Endodermal cell (in vitro differentiated cells): ENCODE results near the gene BAIAP2. TPM values are rescaled to one million over a fixed set of nuclear protein-coding genes. Genes with fewer than 3 reads are reported as not detected.

ENCODE experiments used
- DNase-seq: peaks from one replicate; pipeline ENCODE4 v3.0.0-alpha.2; 2017
- H3K27ac ChIP-seq: 2 replicates; pipeline ENCODE4 v1.5.1; 2013; ENCODE audit warnings: mild to moderate bottlenecking, low read depth, low read length, moderate library complexity
- H3K27me3 ChIP-seq: 2 replicates; pipeline ENCODE4 v1.6.1; 2013; ENCODE audit warnings: mild to moderate bottlenecking, low read length, moderate library complexity; ENCODE audit not compliant: insufficient read depth, control insufficient read depth, poor library complexity, severe bottlenecking
- H3K36me3 ChIP-seq: 2 replicates; pipeline ENCODE4 v1.7.0; 2013; ENCODE audit warnings: mild to moderate bottlenecking, low read length, moderate library complexity; ENCODE audit not compliant: control insufficient read depth, insufficient read depth
- H3K4me1 ChIP-seq: one replicate; pipeline ENCODE4 v1.7.0; 2013; ENCODE audit warnings: low read length; ENCODE audit not compliant: control insufficient read depth, insufficient read depth
- H3K4me3 ChIP-seq: 2 replicates; pipeline ENCODE4 v1.5.1; 2013; ENCODE audit warnings: mild to moderate bottlenecking, low read length, moderate library complexity
- H3K9ac ChIP-seq: 2 replicates; pipeline ENCODE4 v1.6.1; 2013; ENCODE audit warnings: mild to moderate bottlenecking, low read length, moderate library complexity; ENCODE audit not compliant: poor library complexity, severe bottlenecking; ENCODE audit errors: extremely low read depth
- H3K9me3 ChIP-seq: 2 replicates; pipeline ENCODE4 v1.6.1; 2013; ENCODE audit warnings: mild to moderate bottlenecking, low read length, moderate library complexity; ENCODE audit not compliant: control insufficient read depth
- H3K27ac Mint-ChIP-seq: 2 replicates; pipeline ENCODE4 v1.8.0; 2020; ENCODE audit warnings: mixed read lengths
- H3K27me3 Mint-ChIP-seq: 2 replicates; pipeline ENCODE4 v1.8.0; 2021; ENCODE audit warnings: mild to moderate bottlenecking, mixed read lengths; ENCODE audit not compliant: insufficient read depth
- H3K36me3 Mint-ChIP-seq: 2 replicates; pipeline ENCODE4 v1.8.0; 2020; ENCODE audit warnings: low read depth, mixed read lengths
- H3K4me1 Mint-ChIP-seq: 2 replicates; pipeline ENCODE4 v1.8.0; 2020; ENCODE audit warnings: mixed read lengths
- H3K4me3 Mint-ChIP-seq: 2 replicates; pipeline ENCODE4 v1.8.0; 2020; ENCODE audit warnings: mild to moderate bottlenecking, moderate library complexity, mixed read lengths
- H3K9me3 Mint-ChIP-seq: 2 replicates; pipeline ENCODE4 v1.8.0; 2020; ENCODE audit warnings: mild to moderate bottlenecking, mixed read lengths
- CTCF ChIP-seq: fragments of 200-600 bp; sonication (generic); conservative IDR thresholded peaks from 2 replicates; pipeline ENCODE4 v1.5.0; 2021; ENCODE audit warnings: antibody characterized with exemption, mild to moderate bottlenecking
- WGBS, 2 experiments: methylation state at CpG; one replicate each; pipeline versions ENCODE4 v1.1.5 to v1.1.7; 2013; ENCODE audit warnings: missing lambda C conversion rate in 2 of 2, mixed read lengths in 1 of 2; ENCODE audit not compliant: insufficient coverage in 1 of 2, insufficient read length in 1 of 2; 5-methylcytosine and 5-hydroxymethylcytosine counted together
- total RNA-seq, 2 donors: library from RNA; stranded (reverse); fragmentation: NEBNext Ultra II Directional in 1 of 2; extraction: Animal tissue kit (Norgen Biotek cat#: 25700) in 1 of 2; gene quantifications; 2 replicates in 1 of 2; 3 replicates in 1 of 2; pipeline ENCODE4 v1.2.1, GENCODE V29; 2021

Gene BAIAP2
- total RNA-seq, 2 donors from 2014 or later: 24.9 to 32.7 TPM

DNA sequence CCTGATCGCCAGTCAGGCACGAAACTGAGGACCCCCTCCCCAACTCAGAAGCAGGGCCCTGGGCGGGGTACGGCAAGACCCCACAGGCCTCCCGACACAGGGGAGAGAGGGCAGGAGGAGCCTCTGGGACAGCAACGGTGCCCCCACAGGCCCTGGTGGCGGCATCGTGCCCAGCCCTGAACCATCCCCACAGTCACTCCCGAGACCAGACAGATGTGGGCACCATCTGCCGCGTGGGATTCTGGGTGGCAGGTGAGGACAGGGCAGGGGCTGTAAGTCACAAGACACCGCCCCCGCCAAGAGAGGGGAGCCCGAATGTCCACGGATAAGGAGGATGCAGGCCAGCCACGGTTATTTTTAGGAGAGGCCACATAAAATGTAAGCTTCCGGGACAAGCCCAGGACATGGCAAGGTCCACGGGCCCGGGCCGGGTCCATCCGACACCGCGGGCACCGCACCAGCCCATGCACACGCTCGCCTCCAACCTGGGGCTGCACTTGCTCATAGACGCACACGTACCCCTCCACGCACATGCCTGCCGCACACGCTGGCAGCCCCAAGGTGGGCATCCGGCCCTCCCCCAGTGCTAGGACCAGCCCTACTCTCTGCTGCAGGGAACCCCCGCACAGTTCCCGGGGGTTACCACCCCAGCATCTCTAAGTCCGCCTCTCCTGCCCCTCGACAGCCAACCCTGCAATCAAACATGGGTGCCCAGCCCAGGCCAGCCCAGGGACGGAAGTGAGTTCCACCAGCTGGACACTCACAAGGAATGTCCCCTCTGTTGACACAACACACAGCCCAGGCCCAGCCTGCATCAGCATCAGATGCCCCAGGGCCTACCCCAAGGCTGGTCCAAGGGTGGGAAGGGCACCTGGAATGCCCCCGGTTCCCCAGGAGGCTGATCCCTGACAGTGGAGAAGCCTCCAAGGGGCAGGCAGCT is 122.2 kb downstream of the BAIAP2 start:
- no peaks in the 10 kb centered on the region for H3K9me3 Mint-ChIP-seq

GRCh38 chr17:81157848-81158687 is 123.1 kb downstream of the BAIAP2 start:
- Mint-ChIP-seq H3K4me1 (no peaks in the 10 kb centered on the region), H3K9me3 (no peaks in the 10 kb centered on the region), H3K4me3 (no peak overlapping the region), H3K36me3 (no peaks in the 10 kb centered on the region), H3K27ac (no peak overlapping the region), H3K27me3 (no peaks in the 10 kb centered on the region)
- TF ChIP-seq CTCF: no peak
- 91% methylated on average over 24 to 39 of the region's 39 CpGs for WGBS, 2 experiments
- H3K27ac ChIP-seq: no peak overlapping the region
- no peaks in the 10 kb centered on the region for H3K4me1 ChIP-seq
- no peak for DNase-seq
- H3K4me3 ChIP-seq: no peak overlapping the region
- no peak overlapping the region for H3K9ac ChIP-seq
- H3K9me3 ChIP-seq: no peaks in the 10 kb centered on the region
- H3K36me3 ChIP-seq: no peaks in the 10 kb centered on the region
- H3K27me3 ChIP-seq: no peaks in the 10 kb centered on the region

More for the DNA sequence above, 122.2 kb downstream of the BAIAP2 start:
- no peak overlapping the region for H3K9ac ChIP-seq
- no peak for TF ChIP-seq CTCF
- DNase-seq: no peak
- Mint-ChIP-seq H3K4me1 (no peaks in the 10 kb centered on the region), H3K36me3 (no peaks in the 10 kb centered on the region), H3K4me3 (no peak overlapping the region), H3K27ac (peak overlapping the region; percentile 48), H3K27me3 (no peaks in the 10 kb centered on the region)
- H3K36me3 ChIP-seq: no peaks in the 10 kb centered on the region
- H3K4me1 ChIP-seq: no peaks in the 10 kb centered on the region
- no peak overlapping the region for H3K27ac ChIP-seq
- H3K4me3 ChIP-seq: no peak overlapping the region
- H3K27me3 ChIP-seq: no peaks in the 10 kb centered on the region
- WGBS, 2 experiments: 93 to 97% methylated on average over 22 to 38 of the region's 38 CpGs
- no peaks in the 10 kb centered on the region for H3K9me3 ChIP-seq

DNA sequence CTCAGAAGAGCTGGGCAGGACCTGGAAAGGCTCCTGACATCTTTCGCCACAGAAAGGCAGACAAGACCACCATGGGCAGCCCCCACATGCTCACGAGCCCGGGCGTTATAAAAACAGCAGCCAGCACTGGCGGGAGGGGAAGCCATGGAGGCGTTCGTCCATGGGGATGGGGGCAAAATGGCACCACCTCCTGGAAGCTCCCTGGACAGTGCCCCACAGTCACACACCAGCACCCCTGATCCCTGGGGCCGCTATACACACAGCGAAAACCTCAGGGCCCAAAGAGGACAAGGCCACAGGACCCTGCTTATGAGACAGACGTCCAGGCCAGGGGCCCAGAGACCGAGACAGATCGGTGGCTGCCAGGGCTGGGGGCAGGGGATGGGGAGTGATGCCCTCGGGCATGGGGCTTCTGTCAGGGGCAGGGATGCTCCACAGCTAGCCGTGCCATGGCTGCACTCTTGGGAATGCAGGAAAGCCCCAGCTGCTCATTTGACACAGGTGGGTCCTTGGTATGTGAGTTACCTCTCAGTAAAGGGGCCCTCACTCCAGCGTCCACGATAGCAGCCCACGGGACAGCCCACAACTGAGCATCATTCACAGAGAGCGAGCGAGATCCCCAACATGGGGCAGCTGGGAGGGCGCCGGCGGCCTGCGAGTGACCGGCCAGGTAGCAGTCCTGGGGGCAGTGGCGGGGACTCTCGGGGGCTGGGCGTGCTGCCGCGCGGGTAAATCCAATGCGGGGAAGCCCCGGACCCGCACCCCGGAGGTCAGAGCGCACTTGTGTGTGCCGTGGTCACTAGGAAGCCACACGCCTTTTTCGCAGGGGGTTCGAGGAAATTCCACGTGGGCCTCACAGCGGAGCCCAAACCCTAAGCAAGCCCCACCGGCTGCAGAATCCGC is 124.0 kb downstream of the BAIAP2 start:
- H3K4me1 Mint-ChIP-seq: no peaks in the 10 kb centered on the region

More for the DNA sequence above, 124.0 kb downstream of the BAIAP2 start:
- Mint-ChIP-seq H3K9me3 (no peaks in the 10 kb centered on the region), H3K27ac (no peak overlapping the region), H3K36me3 (no peaks in the 10 kb centered on the region), H3K27me3 (no peaks in the 10 kb centered on the region), H3K4me3 (no peak overlapping the region)
- H3K9ac ChIP-seq: no peak overlapping the region
- no peaks in the 10 kb centered on the region for H3K4me1 ChIP-seq
- H3K36me3 ChIP-seq: no peaks in the 10 kb centered on the region
- no peak overlapping the region for H3K4me3 ChIP-seq
- no peaks in the 10 kb centered on the region for H3K9me3 ChIP-seq
- no peak for TF ChIP-seq CTCF
- H3K27ac ChIP-seq: no peak overlapping the region
- no peak for DNase-seq
- H3K27me3 ChIP-seq: no peaks in the 10 kb centered on the region
- 91 to 93% methylated on average over 34 to 43 of the region's 43 CpGs for WGBS, 2 experiments
